OCI-LY7 (cell line): ENCODE measurements around the gene ENDOV. TPM values are rescaled to one million over a fixed set of nuclear protein-coding genes. Genes with fewer than 3 reads are reported as not detected.

Experiments used
- BruUV-seq: library from RNA; stranded (reverse); fragments of 400-500 nt; replicated peaks from 2 replicates; lab custom pipeline; 2021; lab: Mats Ljungman, UMichigan
- CTCF ChIA-PET: fragments of 300-600 bp; sonication (Branson Sonifier 250); formaldehyde crosslinking; loops from one replicate; lab custom pipeline; 2022; ENCODE audit warnings: antibody characterized with exemption; ENCODE audit not compliant: unreplicated experiment; lab: Charles Lee
- POLR2A ChIA-PET: fragments of 300-600 bp; sonication (Branson Sonifier 250); formaldehyde crosslinking; loops from one replicate; lab custom pipeline; 2022; ENCODE audit warnings: antibody characterized with exemption; lab: Charles Lee
- DNase-seq: peaks from one replicate; pipeline ENCODE4 v3.0.0-alpha.2; 2015; ENCODE audit warnings: low spot score
- H2AFZ ChIP-seq: fragments of 200-600 bp; sonication (generic), shearing (Covaris generic); 2 replicates; pipeline ENCODE4 v1.6.1; 2014; ENCODE audit warnings: mild to moderate bottlenecking, antibody characterized with exemption, low read length, moderate library complexity
- H3K27ac ChIP-seq: fragments of 200-600 bp; sonication (generic); 2 replicates; pipeline ENCODE4 v1.5.1; 2014; ENCODE audit warnings: mixed run types, low read depth, mild to moderate bottlenecking, moderate library complexity, low read length, inconsistent platforms; ENCODE audit not compliant: poor library complexity, severe bottlenecking
- H3K36me3 ChIP-seq: fragments of 200-600 bp; sonication (generic); 2 replicates; pipeline ENCODE4 v1.6.1; 2014; ENCODE audit warnings: mild to moderate bottlenecking, antibody characterized with exemption, low read length, moderate library complexity, mixed read lengths; ENCODE audit not compliant: insufficient read depth
- H3K4me1 ChIP-seq: fragments of 200-600 bp; sonication (generic); 2 replicates; pipeline ENCODE4 v1.5.1; 2014; ENCODE audit warnings: mild to moderate bottlenecking, low read length; ENCODE audit not compliant: insufficient read depth, poor library complexity, severe bottlenecking
- H3K4me2 ChIP-seq: fragments of 200-600 bp; sonication (generic); 2 replicates; pipeline ENCODE4 v1.6.1; 2014; ENCODE audit warnings: mild to moderate bottlenecking, low read length
- H3K4me3 ChIP-seq: fragments of 200-600 bp; sonication (generic); 2 replicates; pipeline ENCODE4 v1.5.1; 2014; ENCODE audit warnings: mild to moderate bottlenecking, low read depth, low read length; ENCODE audit not compliant: poor library complexity, severe bottlenecking
- H3K79me2 ChIP-seq: fragments of 200-600 bp; sonication (generic); 2 replicates; pipeline ENCODE4 v1.6.1; 2016; ENCODE audit warnings: low read depth, mild to moderate bottlenecking, low read length, moderate library complexity, mixed read lengths; ENCODE audit not compliant: insufficient read depth
- H3K9me2 ChIP-seq: fragments of 200-600 bp; sonication (generic); 2 replicates; pipeline ENCODE4 v1.6.1; 2016; ENCODE audit warnings: mild to moderate bottlenecking, low read length, mixed read lengths; ENCODE audit not compliant: insufficient read depth
- H3K9me3 ChIP-seq: fragments of 200-600 bp; sonication (generic); 2 replicates; pipeline ENCODE4 v1.6.1; 2014; ENCODE audit warnings: mild to moderate bottlenecking, mixed run types, low read length, mixed read lengths
- H4K20me1 ChIP-seq: fragments of 200-600 bp; sonication (generic); 2 replicates; pipeline ENCODE4 v1.6.1; 2014; ENCODE audit warnings: mild to moderate bottlenecking, antibody characterized with exemption, low read length, moderate library complexity, mixed read lengths; ENCODE audit not compliant: insufficient read depth
- EZH2phosphoT487 ChIP-seq: fragments of 200-600 bp; sonication (generic); IDR thresholded peaks from 2 replicates; pipeline ENCODE4 v1.6.1; 2018; ENCODE audit warnings: low read depth, borderline replicate concordance, mild to moderate bottlenecking, mixed run types, antibody characterized with exemption, low read length, moderate library complexity, mixed read lengths
- intact Hi-C: fragments of 100-400 bp; cut with micrococcal nuclease; formaldehyde crosslinking; loops from one replicate; pipeline ENCODE4 v1.10.0; 2022; ENCODE audit not compliant: unreplicated experiment
- total RNA-seq, 2 experiments: library from RNA; depleted of rRNA in 1 of 2; stranded (reverse); fragments of >200 nt in 1 of 2; shearing (Covaris generic) in 1 of 2; gene quantifications; 2 replicates each; pipeline ENCODE4 v1.2.3, GENCODE V29; 2014 to 2022
- TF ChIP-seq, protein P1 (sequence below): fragments of 200-600 bp; sonication (generic); conservative IDR thresholded peaks from 2 replicates; pipeline ENCODE4 v1.5.1; 2014; ENCODE audit warnings: mild to moderate bottlenecking, antibody characterized with exemption, low read length, moderate library complexity, mixed read lengths

Gene ENDOV
- total RNA-seq, 2 experiments from 2014 or later: 22.4 to 33.1 TPM

DNA sequence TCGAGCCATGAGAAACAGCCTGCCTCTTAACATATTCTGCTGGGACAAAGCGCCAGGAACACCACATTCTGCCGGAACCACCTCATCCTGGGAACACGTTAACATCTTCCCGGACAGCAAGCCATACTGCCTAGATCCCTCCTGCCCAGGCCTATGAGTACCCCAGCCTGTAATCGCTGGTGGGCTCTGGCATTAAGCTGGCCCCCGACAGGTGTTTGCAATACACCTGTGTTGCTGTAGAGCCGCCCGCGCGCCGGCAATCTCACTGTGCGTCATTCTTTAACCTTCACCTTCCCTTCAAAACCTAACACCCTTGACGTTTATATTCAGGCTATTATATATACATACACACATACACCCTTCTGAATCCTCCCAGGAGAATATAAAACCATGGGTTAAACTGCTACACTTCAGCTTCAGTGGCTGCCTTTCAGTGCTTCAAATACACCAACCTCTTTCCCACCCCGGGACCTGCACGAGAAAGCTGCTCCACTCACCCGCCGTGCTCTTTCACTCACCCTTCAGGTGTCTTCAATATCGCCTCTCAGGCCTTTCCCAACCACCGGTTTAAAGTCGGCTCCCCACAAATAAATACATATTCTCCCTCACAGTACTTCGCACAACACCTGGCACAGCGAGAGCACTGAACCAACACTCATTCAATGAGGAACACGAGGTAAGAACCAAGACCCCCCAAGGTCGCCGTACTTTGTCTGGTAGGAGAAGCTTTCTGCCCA is 1.0 kb upstream of the ENDOV start:
- H4K20me1 ChIP-seq: no peaks in the 10 kb centered on the region
- BruUV-seq: no TSS peak
- no peaks in the 10 kb centered on the region for H3K9me2 ChIP-seq
- POLR2A ChIA-PET: no interaction called here
- no peak for TF ChIP-seq EZH2phosphoT487
- TF ChIP-seq, protein P1, sequence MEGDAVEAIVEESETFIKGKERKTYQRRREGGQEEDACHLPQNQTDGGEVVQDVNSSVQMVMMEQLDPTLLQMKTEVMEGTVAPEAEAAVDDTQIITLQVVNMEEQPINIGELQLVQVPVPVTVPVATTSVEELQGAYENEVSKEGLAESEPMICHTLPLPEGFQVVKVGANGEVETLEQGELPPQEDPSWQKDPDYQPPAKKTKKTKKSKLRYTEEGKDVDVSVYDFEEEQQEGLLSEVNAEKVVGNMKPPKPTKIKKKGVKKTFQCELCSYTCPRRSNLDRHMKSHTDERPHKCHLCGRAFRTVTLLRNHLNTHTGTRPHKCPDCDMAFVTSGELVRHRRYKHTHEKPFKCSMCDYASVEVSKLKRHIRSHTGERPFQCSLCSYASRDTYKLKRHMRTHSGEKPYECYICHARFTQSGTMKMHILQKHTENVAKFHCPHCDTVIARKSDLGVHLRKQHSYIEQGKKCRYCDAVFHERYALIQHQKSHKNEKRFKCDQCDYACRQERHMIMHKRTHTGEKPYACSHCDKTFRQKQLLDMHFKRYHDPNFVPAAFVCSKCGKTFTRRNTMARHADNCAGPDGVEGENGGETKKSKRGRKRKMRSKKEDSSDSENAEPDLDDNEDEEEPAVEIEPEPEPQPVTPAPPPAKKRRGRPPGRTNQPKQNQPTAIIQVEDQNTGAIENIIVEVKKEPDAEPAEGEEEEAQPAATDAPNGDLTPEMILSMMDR: 0 out of 2 replicates have a peak, but pooled peaks have one; percentile 32
- H3K4me3 ChIP-seq: no peak overlapping the region
- CTCF ChIA-PET: no interaction called here
- no peak overlapping the region; the same call in 1 of the 2 replicates for H2AFZ ChIP-seq
- DNase-seq: no peak
- no peaks in the 10 kb centered on the region for H3K9me3 ChIP-seq
- no peak overlapping the region for H3K27ac ChIP-seq
- H3K4me2 ChIP-seq: peak overlapping the region; percentile 89; the same call in 1 of the 2 replicates
- intact Hi-C loops: no loop called here
- no peaks in the 10 kb centered on the region for H3K36me3 ChIP-seq
- H3K79me2 ChIP-seq: no peaks in the 10 kb centered on the region
- peaks cover 14% of the 10 kb centered on the region for H3K4me1 ChIP-seq

DNA sequence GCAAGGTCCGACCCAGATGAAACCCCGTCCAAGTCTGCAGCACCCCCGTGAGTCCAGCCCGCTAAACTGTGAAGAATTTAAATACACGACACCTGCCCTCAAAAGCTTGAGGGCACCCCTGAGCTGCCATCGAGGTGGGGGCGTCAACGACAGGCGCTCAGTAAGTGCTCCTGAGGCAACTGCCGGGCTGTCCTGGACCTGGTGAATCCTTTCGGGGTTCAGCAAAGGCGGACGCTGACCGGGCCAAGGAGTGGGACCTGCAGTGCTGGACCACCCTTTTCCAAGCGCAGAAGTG is 512 bp upstream of the ENDOV start:
- peak; percentile 30 for DNase-seq
- Histone ChIP-seq H3K9me2 (no peaks in the 10 kb centered on the region), H2AFZ (peak overlapping the region; percentile 83), H3K36me3 (no peaks in the 10 kb centered on the region), H3K27ac (no peak overlapping the region), H3K4me2 (peak overlapping the region; percentile 89), H4K20me1 (no peaks in the 10 kb centered on the region), H3K4me1 (peaks cover 14% of the 10 kb centered on the region), H3K9me3 (no peaks in the 10 kb centered on the region), H3K79me2 (no peaks in the 10 kb centered on the region), H3K4me3 (peak overlapping the region; percentile 77)
- CTCF ChIA-PET: no interaction called here
- TF ChIP-seq, protein P1: peak; percentile 0; the same call in 1 of the 2 replicates
- TF ChIP-seq EZH2phosphoT487: no peak
- intact Hi-C loops: no loop called here
- POLR2A ChIA-PET: no interaction called here
- BruUV-seq: no TSS peak

DNA sequence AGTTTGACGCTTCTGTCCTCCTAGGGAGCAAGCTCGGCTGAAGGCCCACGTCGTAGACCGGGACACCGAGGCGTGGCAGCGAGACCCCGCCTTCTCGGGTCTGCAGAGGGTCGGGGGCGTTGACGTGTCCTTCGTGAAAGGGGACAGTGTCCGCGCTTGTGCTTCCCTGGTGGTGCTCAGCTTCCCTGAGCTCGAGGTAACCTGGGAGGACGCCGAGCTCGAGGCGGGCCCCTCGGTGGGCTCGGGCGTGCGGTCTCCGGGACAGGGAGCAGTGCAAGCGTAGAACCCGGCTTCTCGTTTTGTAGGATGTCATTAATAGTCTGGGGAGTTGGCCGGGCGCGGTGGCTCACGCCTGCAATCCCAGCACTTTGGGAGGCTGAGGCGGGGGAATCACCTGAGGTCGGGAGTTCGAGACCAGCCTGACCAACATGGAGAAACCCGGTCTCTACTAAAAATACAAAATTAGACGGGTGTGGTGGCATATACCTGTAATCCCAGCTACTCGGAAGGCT is 715 bp downstream of the ENDOV start:
- no peak for TF ChIP-seq EZH2phosphoT487
- TF ChIP-seq, protein P1: no peak
- H3K4me1 ChIP-seq: peaks cover 14% of the 10 kb centered on the region
- H3K4me2 ChIP-seq: peak overlapping the region; percentile 89
- H3K79me2 ChIP-seq: no peaks in the 10 kb centered on the region
- H3K4me3 ChIP-seq: peak overlapping the region; percentile 77
- H2AFZ ChIP-seq: peak overlapping the region; percentile 83
- no TSS peak for BruUV-seq
- H3K27ac ChIP-seq: no peak overlapping the region
- DNase-seq: no peak
- POLR2A ChIA-PET: interaction anchor here (0.5 to 1.0 kb wide), 2 partner anchors 9 to 96 kb away, joined by 3 to 4 read pairs; no protein-coding TSS in a partner anchor
- no peaks in the 10 kb centered on the region for H3K36me3 ChIP-seq
- intact Hi-C loops: no loop called here
- H3K9me3 ChIP-seq: no peaks in the 10 kb centered on the region
- CTCF ChIA-PET: no interaction called here
- H4K20me1 ChIP-seq: no peaks in the 10 kb centered on the region
- H3K9me2 ChIP-seq: no peaks in the 10 kb centered on the region
